PC-3 (cell line): ENCODE measurements around the gene AFF3.
A peak's percentile ranks its signal among the peaks of the same experiment; 100 is the strongest.

Source experiments
- CTCF ChIP-seq: fragments of 300-600 bp; sonication (generic); conservative IDR thresholded peaks from 2 replicates; pipeline ENCODE4 v1.5.1; 2017; ENCODE audit warnings: antibody characterized with exemption, low read depth, mild to moderate bottlenecking, low read length
- EZH2 ChIP-seq: fragments of 300-600 bp; sonication (generic); IDR thresholded peaks from one replicate; pipeline ENCODE4 v1.6.1; 2017; ENCODE audit warnings: antibody characterized with exemption, mild to moderate bottlenecking, low read length; ENCODE audit not compliant: unreplicated experiment
- EZH2phosphoT487 ChIP-seq: fragments of 300-600 bp; sonication (generic); IDR thresholded peaks from 2 replicates; pipeline ENCODE4 v1.6.1; 2018; ENCODE audit warnings: mild to moderate bottlenecking, antibody characterized with exemption, low read length, borderline replicate concordance

- TF ChIP-seq EZH2phosphoT487 (no peak), CTCF (peak; percentile 97), EZH2 (no peak)
Observed at GRCh38 chr2:99559075-99559662, 583.2 kb downstream of the AFF3 start.
